T-helper 22 cell (primary cell): ENCODE results near the gene STK40.
A peak's percentile ranks its signal among the peaks of the same experiment; 100 is the strongest.

Experiments used
- DNase-seq: peaks from one replicate; pipeline ENCODE4 v3.0.0-alpha.2; 2020; ENCODE audit warnings: low read depth

The STK40 gene

GRCh38 chr1:36343651-36344394 is 41.9 kb downstream of the STK40 start:
- DNase-seq, result no peak

GRCh38 chr1:36342426-36343185 is 43.1 kb downstream of the STK40 start:
- DNase-seq, result no peak

GRCh38 chr1:36341626-36342320 is 44.0 kb downstream of the STK40 start:
- no peak for DNase-seq

GRCh38 chr1:36339615-36340014 is 46.1 kb downstream of the STK40 start:
- no peak for DNase-seq

- no peak for DNase-seq
Observed at GRCh38 chr1:36339215-36339614, 46.5 kb downstream of the STK40 start.

GRCh38 chr1:36337830-36338229 is 47.9 kb downstream of the STK40 start:
- DNase-seq, result no peak

GRCh38 chr1:36330940-36331339 is 54.8 kb downstream of the STK40 start:
- no peak for DNase-seq

GRCh38 chr1:36329817-36330216 is 55.9 kb downstream of the STK40 start:
- DNase-seq, result no peak

GRCh38 chr1:36328713-36329112 is 57.0 kb downstream of the STK40 start:
- DNase-seq, result no peak

- no peak for DNase-seq
Observed at GRCh38 chr1:36328088-36328480, 57.6 kb downstream of the STK40 start.

GRCh38 chr1:36327421-36328087 is 58.2 kb downstream of the STK40 start:
- no peak for DNase-seq

GRCh38 chr1:36326499-36326898 is 59.2 kb downstream of the STK40 start:
- DNase-seq, result no peak

GRCh38 chr1:36324353-36324703 is 61.4 kb downstream of the STK40 start:
- DNase-seq, result no peak

- peak; percentile 34 for DNase-seq
Observed at GRCh38 chr1:36323636-36324352, 61.9 kb downstream of the STK40 start, which contains the start of gene EVA1B. EVA1B (minus strand) TSS chr1:36323645; CDS start chr1:36323037, 608 bp downstream.

- DNase-seq, result no peak
Observed at GRCh38 chr1:36322786-36323635, 62.7 kb downstream of the STK40 start.

- DNase-seq, result no peak
Observed at GRCh38 chr1:36322041-36322785, 63.5 kb downstream of the STK40 start.

- no peak for DNase-seq
Observed at GRCh38 chr1:36321119-36321951, 64.4 kb downstream of the STK40 start.

- DNase-seq, result no peak
Observed at GRCh38 chr1:36320767-36321118, 65.0 kb downstream of the STK40 start.

- no peak for DNase-seq
Observed at GRCh38 chr1:36320291-36320761, 65.4 kb downstream of the STK40 start.
